Peyer's patch (tissue), 4 donors: Measurements from ENCODE around the gene WSB1.
"Not testable (repeated sequence)": the region's sequence is repeated elsewhere in the genome, so short reads cannot be mapped to it uniquely, and the experiment has no call there.

Experiments used
- POLR2A ChIP-seq, 2 donors: fragments of 450-650 bp; IDR thresholded peaks; one replicate each; pipeline ENCODE4 v1.5.1; 2017; ENCODE audit warnings: antibody characterized with exemption in 2 of 2, mild to moderate bottlenecking in 2 of 2, moderate library complexity in 2 of 2
- TF ChIP-seq, protein P1 (sequence below), 6 experiments: fragments of 450-650 bp in 4 of 6; fragments of 200-600 bp in 2 of 6; sonication (generic) in 1 of 6; IDR thresholded peaks; one replicate each; pipeline ENCODE4 v1.5.1; 2017 to 2019; ENCODE audit warnings: antibody characterized with exemption in 6 of 6, mild to moderate bottlenecking in 3 of 6, moderate library complexity in 1 of 6

DNA sequence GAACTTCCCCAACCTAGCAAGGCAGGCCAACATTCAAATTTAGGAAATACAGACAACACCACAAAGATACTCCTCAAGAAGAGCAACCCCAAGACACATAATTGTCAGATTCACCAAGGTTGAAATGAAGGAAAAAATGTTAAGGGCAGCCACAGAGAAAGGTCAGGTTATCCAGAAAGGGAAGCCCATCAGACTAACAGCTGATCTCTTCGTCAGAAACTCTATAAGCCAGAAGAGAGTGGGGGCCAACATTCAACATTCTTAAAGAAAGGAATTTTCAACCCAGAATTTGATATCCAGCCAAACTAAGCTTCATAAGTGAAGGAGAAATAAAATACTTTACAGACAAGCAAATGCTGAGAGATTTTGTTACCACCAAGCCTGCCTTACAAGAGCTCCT lies 43.1 kb upstream of the WSB1 start:
- TF ChIP-seq, protein P1, sequence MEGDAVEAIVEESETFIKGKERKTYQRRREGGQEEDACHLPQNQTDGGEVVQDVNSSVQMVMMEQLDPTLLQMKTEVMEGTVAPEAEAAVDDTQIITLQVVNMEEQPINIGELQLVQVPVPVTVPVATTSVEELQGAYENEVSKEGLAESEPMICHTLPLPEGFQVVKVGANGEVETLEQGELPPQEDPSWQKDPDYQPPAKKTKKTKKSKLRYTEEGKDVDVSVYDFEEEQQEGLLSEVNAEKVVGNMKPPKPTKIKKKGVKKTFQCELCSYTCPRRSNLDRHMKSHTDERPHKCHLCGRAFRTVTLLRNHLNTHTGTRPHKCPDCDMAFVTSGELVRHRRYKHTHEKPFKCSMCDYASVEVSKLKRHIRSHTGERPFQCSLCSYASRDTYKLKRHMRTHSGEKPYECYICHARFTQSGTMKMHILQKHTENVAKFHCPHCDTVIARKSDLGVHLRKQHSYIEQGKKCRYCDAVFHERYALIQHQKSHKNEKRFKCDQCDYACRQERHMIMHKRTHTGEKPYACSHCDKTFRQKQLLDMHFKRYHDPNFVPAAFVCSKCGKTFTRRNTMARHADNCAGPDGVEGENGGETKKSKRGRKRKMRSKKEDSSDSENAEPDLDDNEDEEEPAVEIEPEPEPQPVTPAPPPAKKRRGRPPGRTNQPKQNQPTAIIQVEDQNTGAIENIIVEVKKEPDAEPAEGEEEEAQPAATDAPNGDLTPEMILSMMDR (IDR thresholded peaks at IDR 0.05), result not testable (repeated sequence)
- TF ChIP-seq POLR2A (IDR thresholded peaks at IDR 0.05), result not testable (repeated sequence)
